ENCODE results near the gene ATP11B. TPM values are rescaled to one million over a fixed set of nuclear protein-coding genes. Genes with fewer than 3 reads are reported as not detected.

The ATP11B gene
- total RNA-seq, 3 donors from 2014 or later = 70.8 to 92.8 (median 77.3) TPM

GRCh38 chr3:182957676-182958266, 164.5 kb downstream of the ATP11B start:
- Histone ChIP-seq H3K9me3 (no peaks in the 10 kb centered on the region), H3K4me3 (no peak overlapping the region), H3K4me1 (no peaks in the 10 kb centered on the region), H3K27me3 (no peaks in the 10 kb centered on the region), H3K36me3 (no peaks in the 10 kb centered on the region), H3K27ac (no peak overlapping the region)
- DNase-seq (ENCODE audit: low spot score in 2 of 2) = no peak
- intact Hi-C loops (cut with DNase I; ENCODE audit: low total_unique reads) = no loop called here
- TF ChIP-seq CTCF (IDR thresholded peaks at IDR 0.05) = no peak
- no peak for TF ChIP-seq POLR2AphosphoS5 (IDR thresholded peaks at IDR 0.05)
- TF ChIP-seq POLR2A (IDR thresholded peaks at IDR 0.05) = no peak

- TF ChIP-seq POLR2A (IDR thresholded peaks at IDR 0.05) (no peak), CTCF (IDR thresholded peaks at IDR 0.05) (no peak), POLR2AphosphoS5 (IDR thresholded peaks at IDR 0.05) (no peak)
- H3K9me3 ChIP-seq = no peaks in the 10 kb centered on the region
- no peak overlapping the region for H3K27ac ChIP-seq
- H3K4me3 ChIP-seq = no peak overlapping the region
- intact Hi-C loops (cut with DNase I; ENCODE audit: low total_unique reads) = no loop called here
- no peaks in the 10 kb centered on the region for H3K4me1 ChIP-seq
- no peaks in the 10 kb centered on the region for H3K36me3 ChIP-seq
- H3K27me3 ChIP-seq = no peaks in the 10 kb centered on the region
- DNase-seq (ENCODE audit: low spot score in 2 of 2) = no peak
Measured at GRCh38 chr3:182959474-182960350, 166.4 kb downstream of the ATP11B start.

- no peak for DNase-seq (ENCODE audit: low spot score in 2 of 2)
- Histone ChIP-seq H3K27me3 (no peaks in the 10 kb centered on the region), H3K36me3 (no peaks in the 10 kb centered on the region), H3K9me3 (no peaks in the 10 kb centered on the region), H3K27ac (peak overlapping the region in 1 of 2 donors; percentile 42), H3K4me3 (no peak overlapping the region), H3K4me1 (no peaks in the 10 kb centered on the region)
- intact Hi-C loops (cut with DNase I; ENCODE audit: low total_unique reads) = no loop called here
- TF ChIP-seq CTCF (IDR thresholded peaks at IDR 0.05) = no peak
- peak in 1 of 3 donors; percentile 11 for TF ChIP-seq POLR2AphosphoS5 (IDR thresholded peaks at IDR 0.05)
Measured at GRCh38 chr3:182962166-182962565, 168.9 kb downstream of the ATP11B start.

- TF ChIP-seq POLR2A (IDR thresholded peaks at IDR 0.05) (no peak), CTCF (IDR thresholded peaks at IDR 0.05) (no peak), POLR2AphosphoS5 (IDR thresholded peaks at IDR 0.05) (no peak)
- DNase-seq (ENCODE audit: low spot score in 2 of 2) = no peak
- Histone ChIP-seq H3K27me3 (no peaks in the 10 kb centered on the region), H3K4me3 (no peak overlapping the region), H3K9me3 (no peaks in the 10 kb centered on the region), H3K27ac (no peak overlapping the region), H3K36me3 (no peaks in the 10 kb centered on the region), H3K4me1 (no peaks in the 10 kb centered on the region)
- intact Hi-C loops (cut with DNase I; ENCODE audit: low total_unique reads) = no loop called here
Measured at GRCh38 chr3:182964179-182964578, 170.9 kb downstream of the ATP11B start.

GRCh38 chr3:182965861-182966366, 172.6 kb downstream of the ATP11B start:
- no peak overlapping the region for H3K27ac ChIP-seq

More at GRCh38 chr3:182965861-182966366, 172.6 kb downstream of the ATP11B start:
- Histone ChIP-seq H3K9me3 (no peaks in the 10 kb centered on the region), H3K4me1 (no peaks in the 10 kb centered on the region), H3K27me3 (no peaks in the 10 kb centered on the region), H3K36me3 (no peaks in the 10 kb centered on the region), H3K4me3 (no peak overlapping the region)
- no peak for DNase-seq (ENCODE audit: low spot score in 2 of 2)
- TF ChIP-seq POLR2A (IDR thresholded peaks at IDR 0.05) (no peak), CTCF (IDR thresholded peaks at IDR 0.05) (no peak), POLR2AphosphoS5 (IDR thresholded peaks at IDR 0.05) (no peak)
- intact Hi-C loops (cut with DNase I; ENCODE audit: low total_unique reads) = no loop called here

All from breast epithelium (tissue), 4 donors.